PC-3 (cell line): ENCODE data around the gene RNLS.

Experiments
- EZH2phosphoT487 ChIP-seq: fragments of 300-600 bp; sonication (generic); IDR thresholded peaks from 2 replicates; pipeline ENCODE4 v1.6.1; 2018; ENCODE audit warnings: mild to moderate bottlenecking, antibody characterized with exemption, low read length, borderline replicate concordance
- TF ChIP-seq, protein P1 (sequence below): fragments of 300-600 bp; sonication (generic); conservative IDR thresholded peaks from 2 replicates; pipeline ENCODE4 v1.5.1; 2017; ENCODE audit warnings: antibody characterized with exemption, low read depth, mild to moderate bottlenecking, low read length

DNA sequence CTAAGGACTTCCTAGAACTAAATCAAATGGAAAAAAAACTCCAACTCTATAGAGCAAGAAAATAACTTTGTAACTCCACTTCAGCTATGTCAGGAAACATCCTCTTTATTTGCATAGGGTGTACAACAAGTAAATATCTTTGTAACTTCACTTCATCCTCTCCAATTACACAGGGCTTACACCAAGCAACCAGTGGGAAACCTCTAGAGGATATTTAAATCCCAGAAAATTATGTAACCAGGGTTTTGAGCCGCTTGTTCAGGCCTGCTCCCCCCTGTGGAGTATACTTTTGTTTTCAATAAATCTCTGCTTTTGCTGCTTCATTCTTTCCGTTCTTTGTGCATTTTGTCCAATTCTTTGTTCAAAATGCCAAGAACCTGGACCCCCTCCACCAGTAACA, 25.7 kb upstream of the RNLS start:
- TF ChIP-seq, protein P1, sequence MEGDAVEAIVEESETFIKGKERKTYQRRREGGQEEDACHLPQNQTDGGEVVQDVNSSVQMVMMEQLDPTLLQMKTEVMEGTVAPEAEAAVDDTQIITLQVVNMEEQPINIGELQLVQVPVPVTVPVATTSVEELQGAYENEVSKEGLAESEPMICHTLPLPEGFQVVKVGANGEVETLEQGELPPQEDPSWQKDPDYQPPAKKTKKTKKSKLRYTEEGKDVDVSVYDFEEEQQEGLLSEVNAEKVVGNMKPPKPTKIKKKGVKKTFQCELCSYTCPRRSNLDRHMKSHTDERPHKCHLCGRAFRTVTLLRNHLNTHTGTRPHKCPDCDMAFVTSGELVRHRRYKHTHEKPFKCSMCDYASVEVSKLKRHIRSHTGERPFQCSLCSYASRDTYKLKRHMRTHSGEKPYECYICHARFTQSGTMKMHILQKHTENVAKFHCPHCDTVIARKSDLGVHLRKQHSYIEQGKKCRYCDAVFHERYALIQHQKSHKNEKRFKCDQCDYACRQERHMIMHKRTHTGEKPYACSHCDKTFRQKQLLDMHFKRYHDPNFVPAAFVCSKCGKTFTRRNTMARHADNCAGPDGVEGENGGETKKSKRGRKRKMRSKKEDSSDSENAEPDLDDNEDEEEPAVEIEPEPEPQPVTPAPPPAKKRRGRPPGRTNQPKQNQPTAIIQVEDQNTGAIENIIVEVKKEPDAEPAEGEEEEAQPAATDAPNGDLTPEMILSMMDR, result no peak
- no peak for TF ChIP-seq EZH2phosphoT487
